ENCODE measurements around the gene ZDHHC5. TPM values are rescaled to one million over a fixed set of nuclear protein-coding genes. Genes with fewer than 3 reads are reported as not detected.

ZDHHC5 gene
- total and polyA plus RNA-seq, 2 of the 13 experiments (the other 11 are each of a cell fraction or from before 2014, with no cell fraction given) = 26.6 to 34.0 TPM

- BruUV-seq (replicated peaks) = no TSS peak
- POLR2A ChIA-PET = no interaction called here
- H3K4me3 ChIP-seq (replicated peaks in 1 of 3; ENCODE audit: insufficient read depth in 1 of 3, low read depth in 2 of 3, low read length in 3 of 3) = peak within 1 kb of the TSS in 1 of 3 experiments; percentile 26; a peak in 1 of 6 replicates
- ATAC-seq (no peak), DNase-seq (ENCODE audit: low spot score) (no peak), FAIRE-seq (no peak)
- no peaks in the 10 kb centered on the region for H3K36me3 ChIP-seq (replicated peaks in 1 of 2; ENCODE audit: control insufficient read depth in 1 of 2, insufficient read depth in 2 of 2, low read length in 2 of 2)
- H4K20me1 ChIP-seq (ENCODE audit: insufficient read depth, low read length) = no peaks in the 10 kb centered on the region
- 21% methylated on average over 15 of the region's 15 CpGs for WGBS (ENCODE audit: low lambda C conversion rate)
- H3K4me2 ChIP-seq (ENCODE audit: low read depth, low read length) = peak within 1 kb of the TSS; percentile 45; the same call in 1 of the 2 replicates
- H3K79me2 ChIP-seq (ENCODE audit: insufficient read depth, low read length) = no peaks in the 10 kb centered on the region
- in situ Hi-C loops (cut with HindIII; ENCODE audit: extremely low pct_ligation_motif_present, low pct_unique_long_range_greater_than_20kb) = loop anchor here (10.0 to 25.0 kb wide), 3 partner anchors 195 to 862 kb away; partner anchors contain the start of gene OR5B21
- H3K9me3 ChIP-seq (ENCODE audit: low read length) = no peaks in the 10 kb centered on the region
- H3K9ac ChIP-seq (ENCODE audit: insufficient read depth, low read depth, low read length) = no peak within 1 kb of the TSS
- H3K27ac ChIP-seq (ENCODE audit: extremely low read length, insufficient read depth, low read length) = no peak within 1 kb of the TSS
- H2AFZ ChIP-seq (ENCODE audit: low read length) = no peak within 1 kb of the TSS
- intact Hi-C loops (cut with micrococcal nuclease; ENCODE audit: unreplicated experiment) = no loop called here
- peaks cover 9 to 46% of the 10 kb centered on the region in 2 experiments for H3K27me3 ChIP-seq (ENCODE audit: control insufficient read depth in 1 of 2, insufficient read depth in 2 of 2, low read length in 2 of 2)
- TF ChIP-seq ZC3H13 (CRISPR knock-in tag; IDR thresholded peaks at IDR 0.05) (no peak), FOSL2 (CRISPR knock-in tag; IDR thresholded peaks at IDR 0.05) (peak; percentile 76), PATZ1 (CRISPR knock-in tag; IDR thresholded peaks at IDR 0.05) (0 out of 2 replicates have a peak, but pooled peaks have one; percentile 21), TOPORS (CRISPR knock-in tag; IDR thresholded peaks at IDR 0.05) (no peak), CREB1 (IDR thresholded peaks at IDR 0.05) (peak; percentile 32; the same call in 1 of the 2 replicates), CREB1 (CRISPR knock-in tag; IDR thresholded peaks at IDR 0.05) (0 out of 2 replicates have a peak, but pooled peaks have one; percentile 19)
- CTCF ChIA-PET (ENCODE audit: low intra/inter-chr PET ratio, low total read pairs) = no interaction called here
- H3K4me1 ChIP-seq (ENCODE audit: insufficient read depth, low read length) = peaks cover 15% of the 10 kb centered on the region
Measured at GRCh38 chr11:57649826-57650738, 17.8 kb upstream of the ZDHHC5 start, which contains the start of gene YPEL4. TSS of gene YPEL4 (minus strand) at chr11:57649912. CDS start at chr11:57647107, 2,805 bp downstream.
